Measurements from ENCODE around the gene LEO1.
"Not testable (repeated sequence)": the region's sequence is repeated elsewhere in the genome, so short reads cannot be mapped to it uniquely, and the experiment has no call there.

The LEO1 gene

GRCh38 chr15:52003710-52004109 is 32.1 kb upstream of the LEO1 start:
- no peak for DNase-seq (ENCODE audit: low spot score)

GRCh38 chr15:52003089-52003488 is 31.5 kb upstream of the LEO1 start:
- not testable (repeated sequence) for DNase-seq (ENCODE audit: low spot score)

- DNase-seq (ENCODE audit: low spot score): no peak
These were observed 30.8 kb upstream of the LEO1 start for GRCh38 chr15:52002351-52002750.

GRCh38 chr15:51992953-51993352 is 21.4 kb upstream of the LEO1 start:
- DNase-seq (ENCODE audit: low spot score): no peak

- DNase-seq (ENCODE audit: low spot score): no peak
These were observed 19.6 kb upstream of the LEO1 start for GRCh38 chr15:51991141-51991540.

GRCh38 chr15:51982770-51983103 is 11.2 kb upstream of the LEO1 start:
- DNase-seq (ENCODE audit: low spot score): no peak

GRCh38 chr15:51982013-51982769 is 10.6 kb upstream of the LEO1 start:
- DNase-seq (ENCODE audit: low spot score): peak; percentile 79

GRCh38 chr15:51973775-51974174 is 2.2 kb upstream of the LEO1 start:
- DNase-seq (ENCODE audit: low spot score): no peak

GRCh38 chr15:51973220-51973619 is 1.6 kb upstream of the LEO1 start:
- no peak for DNase-seq (ENCODE audit: low spot score)

- DNase-seq (ENCODE audit: low spot score): peak; percentile 40
These were observed 575 bp downstream of the LEO1 start for GRCh38 chr15:51971032-51971374.

GRCh38 chr15:51970132-51970817 is 1.3 kb downstream of the LEO1 start:
- no peak for DNase-seq (ENCODE audit: low spot score)

- no peak for DNase-seq (ENCODE audit: low spot score)
These were observed 1.9 kb downstream of the LEO1 start for GRCh38 chr15:51969728-51970127.

GRCh38 chr15:51967583-51967982 is 4.0 kb downstream of the LEO1 start:
- no peak for DNase-seq (ENCODE audit: low spot score)

GRCh38 chr15:51966192-51966591 is 5.4 kb downstream of the LEO1 start:
- DNase-seq (ENCODE audit: low spot score): no peak

- no peak for DNase-seq (ENCODE audit: low spot score)
These were observed 5.9 kb downstream of the LEO1 start for GRCh38 chr15:51965691-51966090.

GRCh38 chr15:51955504-51955903 is 16.1 kb downstream of the LEO1 start:
- DNase-seq (ENCODE audit: low spot score): no peak

- DNase-seq (ENCODE audit: low spot score): no peak
These were observed 18.8 kb downstream of the LEO1 start for GRCh38 chr15:51952805-51953204.

GRCh38 chr15:51947124-51947523 is 24.5 kb downstream of the LEO1 start:
- DNase-seq (ENCODE audit: low spot score): no peak

- DNase-seq (ENCODE audit: low spot score): no peak
These were observed 32.4 kb downstream of the LEO1 start for GRCh38 chr15:51939216-51939615.

GRCh38 chr15:51938286-51938685 is 33.3 kb downstream of the LEO1 start:
- no peak for DNase-seq (ENCODE audit: low spot score)

GRCh38 chr15:51936105-51936478 is 35.5 kb downstream of the LEO1 start:
- no peak for DNase-seq (ENCODE audit: low spot score)

GRCh38 chr15:51935466-51936104 is 36.0 kb downstream of the LEO1 start:
- DNase-seq (ENCODE audit: low spot score): no peak

- DNase-seq (ENCODE audit: low spot score): no peak
These were observed 39.4 kb downstream of the LEO1 start for GRCh38 chr15:51932161-51932560.

- DNase-seq (ENCODE audit: low spot score): no peak
These were observed 39.9 kb downstream of the LEO1 start for GRCh38 chr15:51931638-51932037.

Data from hepatic stellate cell (primary cell).